ENCODE measurements around the gene CA12.
A peak's percentile ranks its signal among the peaks of the same experiment; 100 is the strongest.

Gene CA12

DNA sequence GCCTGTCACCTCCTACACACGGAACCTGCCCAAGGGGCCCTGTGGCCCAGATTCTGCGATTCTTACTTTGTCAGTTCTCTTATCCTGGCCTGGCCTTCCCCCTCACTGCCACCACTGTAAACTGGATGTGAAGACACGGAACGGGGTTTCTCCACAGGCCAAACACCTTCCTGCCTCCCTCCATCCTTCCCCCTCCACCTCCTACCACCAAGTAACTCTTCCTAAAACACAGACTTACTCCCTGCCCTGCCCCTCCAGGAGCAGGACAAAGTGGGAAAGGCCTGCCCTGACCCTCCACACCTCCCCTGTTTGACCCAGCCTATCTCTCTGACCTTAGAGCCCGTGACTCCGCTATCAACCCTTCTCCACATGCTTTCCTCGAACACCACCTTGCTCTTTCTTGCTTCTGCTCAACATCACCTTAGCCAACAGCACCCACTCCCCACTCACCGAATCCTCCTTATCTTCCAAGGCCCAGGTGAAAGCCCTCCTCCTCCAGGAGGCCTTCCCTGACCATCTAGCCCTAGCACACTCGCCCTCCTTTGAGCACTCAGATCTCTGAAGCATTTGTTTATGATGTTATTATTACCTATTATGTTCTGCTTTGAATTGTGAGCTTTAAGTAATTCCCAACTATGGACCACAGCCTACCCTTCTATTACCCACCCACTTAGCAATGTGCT is 7.6 kb downstream of the CA12 start:
- Mint-ChIP-seq H3K4me1 (peaks cover 41% of the 10 kb centered on the region), H3K27ac (no peak overlapping the region), H3K4me3 (no peak overlapping the region), H3K36me3 (ENCODE audit: low read depth) (no peaks in the 10 kb centered on the region), H3K9me3 (no peaks in the 10 kb centered on the region), H3K27me3 (peaks cover 26% of the 10 kb centered on the region)
- DNase-seq (no peak), ATAC-seq (no peak)

DNA sequence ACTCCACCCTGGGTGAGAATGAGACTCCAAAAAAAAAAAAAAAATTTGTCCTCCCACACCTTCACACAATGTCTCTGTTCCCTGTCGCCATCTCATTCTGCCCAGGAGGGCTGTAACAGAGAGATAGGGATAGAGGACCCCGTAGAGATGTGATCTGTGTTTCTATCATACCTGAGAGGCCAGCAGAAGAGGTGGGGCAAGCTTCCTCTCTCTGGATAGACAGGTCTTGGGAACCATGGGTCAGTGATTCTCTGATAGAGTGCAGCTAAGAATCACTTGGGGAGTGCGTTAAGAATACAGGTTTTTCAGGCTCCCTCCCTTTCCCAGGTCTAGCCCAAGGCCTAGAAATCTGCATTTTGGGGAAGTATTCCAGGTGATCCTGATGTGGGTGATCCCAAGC is 8.3 kb downstream of the CA12 start:
- DNase-seq = no peak
- H3K4me1 Mint-ChIP-seq = peaks cover 41% of the 10 kb centered on the region
- no peak for ATAC-seq
- no peak overlapping the region for H3K27ac Mint-ChIP-seq
- peaks cover 21% of the 10 kb centered on the region for H3K27me3 Mint-ChIP-seq
- no peaks in the 10 kb centered on the region for H3K36me3 Mint-ChIP-seq (ENCODE audit: low read depth)
- H3K9me3 Mint-ChIP-seq = no peaks in the 10 kb centered on the region
- H3K4me3 Mint-ChIP-seq = no peak overlapping the region

DNA sequence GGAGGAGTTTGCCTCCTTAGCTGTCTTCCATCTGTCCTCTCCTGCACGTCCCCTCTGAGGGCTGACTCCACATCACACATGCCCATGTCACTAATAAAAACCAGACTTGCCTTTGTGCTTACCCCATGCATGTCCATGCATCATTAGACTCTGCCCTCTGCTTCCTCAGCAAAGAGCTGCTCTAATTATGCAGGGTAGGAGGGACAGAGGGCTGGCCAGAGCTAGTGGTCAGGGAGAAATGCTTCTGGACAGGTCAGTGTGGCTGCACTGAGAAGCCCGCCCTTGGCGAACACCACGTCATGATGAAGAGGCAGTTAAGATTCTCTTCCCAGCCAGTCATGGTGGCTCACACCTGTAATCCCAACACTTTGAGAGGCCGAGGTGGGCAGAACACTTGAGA is 8.9 kb downstream of the CA12 start:
- Mint-ChIP-seq H3K27ac (no peak overlapping the region), H3K36me3 (ENCODE audit: low read depth) (no peaks in the 10 kb centered on the region), H3K4me1 (peaks cover 41% of the 10 kb centered on the region), H3K9me3 (no peaks in the 10 kb centered on the region), H3K27me3 (peaks cover 19% of the 10 kb centered on the region), H3K4me3 (no peak overlapping the region)
- DNase-seq = no peak
- no peak for ATAC-seq

DNA sequence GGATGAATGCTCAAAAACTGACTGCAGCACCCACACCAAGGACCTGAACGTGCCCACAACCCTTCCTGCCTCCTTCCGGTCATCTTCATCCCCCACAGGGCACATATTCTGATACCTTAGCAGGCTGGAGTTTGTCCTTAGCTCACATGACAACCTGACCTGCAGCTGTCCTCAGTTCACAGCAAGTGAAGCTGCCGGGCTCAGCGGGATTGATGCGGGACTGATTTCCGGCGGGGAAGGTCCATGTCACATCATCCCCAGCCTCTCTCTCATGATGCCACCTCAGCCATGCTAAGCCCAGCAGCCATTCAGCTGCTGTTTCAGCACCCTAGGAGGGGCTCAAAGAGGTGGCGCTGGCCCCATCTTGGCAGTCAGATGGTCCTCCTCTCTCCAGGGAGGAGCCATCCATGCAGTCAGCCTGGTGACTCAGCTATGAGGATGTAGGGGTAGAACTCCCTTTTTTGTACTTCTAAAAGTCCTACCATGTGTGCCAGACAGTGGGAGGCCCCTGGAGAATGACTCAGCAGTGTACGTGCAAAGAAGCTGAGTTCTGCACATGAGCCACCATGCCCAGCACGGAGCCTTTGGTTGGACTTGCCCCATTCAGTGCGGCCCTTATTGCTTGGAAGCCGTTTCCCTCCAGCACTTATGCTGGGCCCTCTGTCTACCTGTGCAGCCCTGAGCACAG is 9.5 kb downstream of the CA12 start:
- ATAC-seq (peak; percentile 52), DNase-seq (no peak)
- Mint-ChIP-seq H3K9me3 (no peaks in the 10 kb centered on the region), H3K27me3 (peaks cover 14% of the 10 kb centered on the region), H3K27ac (no peak overlapping the region), H3K36me3 (ENCODE audit: low read depth) (no peaks in the 10 kb centered on the region), H3K4me1 (peaks cover 41% of the 10 kb centered on the region), H3K4me3 (no peak overlapping the region)

DNA sequence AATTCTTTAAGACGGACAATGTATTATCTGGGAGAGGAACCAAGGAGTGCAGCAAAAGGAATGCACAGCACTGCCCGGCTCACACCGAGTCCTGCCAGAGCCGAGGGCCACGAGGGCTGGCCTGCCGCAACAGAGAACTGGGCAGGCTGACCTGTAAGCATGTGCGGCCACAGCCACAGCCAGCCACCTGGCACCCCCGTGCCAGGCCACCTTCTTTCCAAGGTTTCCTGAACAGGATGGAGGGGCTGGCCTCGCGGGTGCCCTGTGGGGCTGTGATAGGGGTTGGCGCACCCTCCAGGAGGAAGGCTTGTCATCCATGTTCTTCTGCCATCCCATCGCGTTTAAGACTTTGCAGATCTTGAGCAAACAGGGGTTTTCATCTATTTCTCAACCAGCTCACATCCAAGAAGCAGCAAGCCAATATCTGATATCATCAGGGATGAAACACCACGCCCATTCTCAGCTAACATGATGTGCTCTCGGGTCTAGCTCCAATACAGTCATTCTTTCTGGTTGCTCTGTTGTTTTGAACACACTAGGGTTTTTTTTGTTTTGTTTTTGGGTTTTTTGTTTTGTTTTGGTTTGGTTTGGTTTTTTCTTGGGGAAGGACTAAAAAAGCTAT is 10.2 kb downstream of the CA12 start:
- Mint-ChIP-seq H3K27me3 (peaks cover 6% of the 10 kb centered on the region), H3K9me3 (no peaks in the 10 kb centered on the region), H3K36me3 (ENCODE audit: low read depth) (no peaks in the 10 kb centered on the region), H3K4me1 (peaks cover 40% of the 10 kb centered on the region), H3K27ac (no peak overlapping the region), H3K4me3 (no peak overlapping the region)
- ATAC-seq (no peak), DNase-seq (no peak)

DNA sequence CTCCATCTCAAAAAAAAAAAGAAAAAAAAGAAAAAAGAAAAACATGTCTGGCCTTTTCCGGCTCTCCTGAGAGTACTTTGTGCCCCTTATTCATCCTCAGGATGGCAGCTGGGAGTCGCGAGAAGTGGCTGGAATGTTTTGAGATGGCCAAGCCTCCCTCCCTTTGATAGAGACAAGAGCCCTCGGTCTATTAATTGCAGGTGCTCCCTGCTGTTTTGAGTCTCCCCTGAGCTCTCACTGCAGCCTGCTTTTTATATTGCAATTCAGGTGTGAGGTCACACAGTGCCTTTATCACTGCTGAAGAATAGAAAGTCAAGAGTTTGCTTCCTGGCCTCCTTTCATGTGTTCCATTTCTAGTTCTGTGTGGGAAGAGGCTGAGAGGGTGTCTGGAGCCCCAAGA is 10.9 kb downstream of the CA12 start:
- Mint-ChIP-seq H3K36me3 (ENCODE audit: low read depth) (no peaks in the 10 kb centered on the region), H3K4me1 (peaks cover 33% of the 10 kb centered on the region), H3K9me3 (no peaks in the 10 kb centered on the region), H3K4me3 (no peak overlapping the region), H3K27me3 (peaks cover 6% of the 10 kb centered on the region), H3K27ac (peak overlapping the region; percentile 22)
- ATAC-seq (no peak), DNase-seq (no peak)

DNA sequence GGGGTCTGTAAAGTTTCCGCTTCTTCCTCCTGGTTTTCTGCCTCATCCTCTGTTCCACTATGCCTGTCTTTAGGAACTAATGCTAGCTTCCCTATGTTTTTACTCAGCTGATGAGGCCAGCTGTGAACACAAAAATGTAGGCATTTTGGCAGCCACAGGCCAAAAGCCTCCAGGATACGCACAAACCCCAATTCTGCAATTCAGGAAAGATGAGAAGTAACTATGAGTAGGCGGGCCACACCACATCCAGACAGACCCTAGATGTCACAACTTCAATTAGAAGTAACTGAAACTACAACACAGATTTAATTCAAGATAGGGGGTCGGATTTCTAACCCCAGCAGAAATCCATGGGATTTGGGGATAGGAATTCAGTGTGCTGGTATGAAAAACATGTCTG is 11.9 kb downstream of the CA12 start:
- no peak for ATAC-seq
- no peak overlapping the region for H3K4me3 Mint-ChIP-seq
- peaks cover 23% of the 10 kb centered on the region for H3K4me1 Mint-ChIP-seq
- H3K27me3 Mint-ChIP-seq = peaks cover 6% of the 10 kb centered on the region
- no peak for DNase-seq
- H3K9me3 Mint-ChIP-seq = no peaks in the 10 kb centered on the region
- no peaks in the 10 kb centered on the region for H3K36me3 Mint-ChIP-seq (ENCODE audit: low read depth)
- H3K27ac Mint-ChIP-seq = no peak overlapping the region

DNA sequence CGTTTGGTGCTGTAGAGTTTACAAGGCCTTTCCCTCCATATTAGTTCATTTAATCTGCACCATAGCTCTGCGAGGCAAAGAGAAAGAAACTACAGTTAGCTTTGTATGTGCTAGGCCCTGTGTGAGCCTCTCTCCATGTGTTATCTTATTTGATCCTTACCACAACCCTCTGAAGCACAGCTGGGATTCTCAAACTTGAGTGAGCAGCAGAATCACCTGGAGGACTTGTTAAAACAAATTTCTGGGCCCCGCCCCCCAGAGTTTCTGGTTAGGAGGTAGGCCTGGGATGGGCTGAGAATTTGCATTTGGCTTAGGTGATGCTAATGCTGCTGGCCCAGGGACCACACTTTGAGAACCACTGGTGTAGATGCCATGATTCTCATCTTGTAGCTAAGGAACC is 12.3 kb downstream of the CA12 start:
- peaks cover 19% of the 10 kb centered on the region for H3K4me1 Mint-ChIP-seq
- H3K9me3 Mint-ChIP-seq = no peaks in the 10 kb centered on the region
- ATAC-seq = no peak

DNA sequence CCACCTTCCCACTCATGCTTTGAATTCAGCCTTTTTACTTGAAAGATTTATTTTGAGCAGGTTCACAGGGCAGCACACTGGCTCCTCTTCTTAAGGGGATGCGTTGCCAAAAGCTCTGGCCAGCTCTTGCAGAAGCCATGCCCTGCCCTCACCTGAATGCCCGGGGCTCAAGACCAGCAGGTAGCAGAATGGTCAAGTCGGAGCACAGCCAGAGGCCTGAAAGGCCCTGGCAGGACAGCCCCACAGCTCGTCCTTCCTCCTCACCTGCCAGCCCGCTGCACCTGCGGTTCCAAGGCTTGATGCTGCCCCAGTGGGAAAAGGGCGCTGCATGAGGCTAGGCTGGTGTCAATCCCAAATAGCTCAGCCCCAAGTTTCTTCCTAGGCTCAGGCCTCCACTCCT is 13.1 kb downstream of the CA12 start:
- Mint-ChIP-seq H3K27me3 (peaks cover 3% of the 10 kb centered on the region), H3K27ac (no peak overlapping the region), H3K4me1 (peaks cover 12% of the 10 kb centered on the region), H3K4me3 (no peak overlapping the region), H3K9me3 (no peaks in the 10 kb centered on the region), H3K36me3 (ENCODE audit: low read depth) (no peaks in the 10 kb centered on the region)
- DNase-seq (no peak), ATAC-seq (no peak)

More for the DNA sequence above, 12.3 kb downstream of the CA12 start:
- Mint-ChIP-seq H3K27me3 (peaks cover 6% of the 10 kb centered on the region), H3K4me3 (no peak overlapping the region), H3K27ac (no peak overlapping the region), H3K36me3 (ENCODE audit: low read depth) (no peaks in the 10 kb centered on the region)
- DNase-seq = no peak

DNA sequence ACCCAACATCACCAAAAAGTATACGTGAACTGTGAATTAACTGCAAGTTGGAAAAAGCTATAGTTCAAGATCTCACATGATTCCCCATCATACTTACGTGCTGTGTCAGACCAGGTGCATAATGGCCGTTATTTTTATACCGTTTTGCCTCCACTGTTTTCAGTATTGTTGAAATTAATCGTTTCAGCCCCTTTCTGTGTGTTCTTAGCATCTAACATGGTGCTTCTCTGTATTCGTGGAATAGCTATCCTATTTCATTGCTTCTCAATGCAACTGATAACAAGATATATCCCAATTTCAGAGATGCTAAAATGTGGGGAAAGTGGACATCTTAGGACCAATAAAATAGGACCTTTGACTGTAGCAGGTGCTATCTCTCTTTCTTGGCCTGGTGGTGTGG is 13.7 kb downstream of the CA12 start:
- Mint-ChIP-seq H3K36me3 (ENCODE audit: low read depth) (no peaks in the 10 kb centered on the region), H3K27ac (no peak overlapping the region), H3K9me3 (no peaks in the 10 kb centered on the region), H3K27me3 (peaks cover 3% of the 10 kb centered on the region), H3K4me1 (peaks cover 12% of the 10 kb centered on the region), H3K4me3 (no peak overlapping the region)
- ATAC-seq (no peak), DNase-seq (no peak)

DNA sequence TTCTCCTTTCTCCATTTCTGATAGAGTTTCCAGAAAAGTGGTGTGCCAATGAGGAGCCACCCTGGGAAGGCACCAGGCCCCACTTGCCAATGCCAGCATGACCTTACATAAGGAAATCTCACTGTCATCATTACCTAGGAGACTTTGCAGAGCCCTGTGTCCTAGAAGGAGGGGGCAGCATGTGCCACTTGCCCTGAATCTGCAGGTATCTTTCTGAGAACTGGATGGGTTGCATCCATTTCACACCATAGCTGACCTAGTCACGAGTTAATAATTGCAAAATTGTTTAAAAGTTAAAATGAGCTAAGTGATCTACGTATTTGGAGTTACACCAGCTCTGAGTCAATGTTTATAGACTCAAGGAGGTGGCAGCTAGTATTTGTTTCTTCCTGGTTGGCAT is 14.3 kb downstream of the CA12 start:
- Mint-ChIP-seq H3K36me3 (ENCODE audit: low read depth) (no peaks in the 10 kb centered on the region), H3K4me1 (peaks cover 8% of the 10 kb centered on the region), H3K27me3 (peaks cover 3% of the 10 kb centered on the region), H3K9me3 (no peaks in the 10 kb centered on the region), H3K27ac (no peak overlapping the region), H3K4me3 (no peak overlapping the region)
- ATAC-seq (no peak), DNase-seq (no peak)

DNA sequence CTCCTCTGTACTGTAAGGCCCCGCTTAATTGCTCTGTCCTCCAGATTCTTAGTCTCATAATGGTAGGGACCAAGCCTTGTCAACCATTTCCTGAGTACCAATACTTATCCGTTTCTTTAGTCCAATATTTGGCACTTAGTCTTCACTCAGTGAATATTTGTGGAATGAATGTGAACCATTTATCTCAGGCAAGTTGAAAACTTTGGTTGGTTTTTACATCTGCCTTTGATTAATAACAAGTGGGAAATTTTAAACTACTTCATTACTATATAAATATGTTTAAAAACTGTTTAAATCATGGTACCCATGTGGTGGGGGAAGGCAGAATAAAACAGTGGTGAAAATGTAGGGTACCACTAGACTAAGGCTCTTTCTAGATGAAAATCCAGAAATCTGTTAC is 15.2 kb downstream of the CA12 start:
- H3K9me3 Mint-ChIP-seq = no peaks in the 10 kb centered on the region
- H3K27ac Mint-ChIP-seq = no peak overlapping the region
- H3K27me3 Mint-ChIP-seq = peaks cover 5% of the 10 kb centered on the region
- no peaks in the 10 kb centered on the region for H3K4me1 Mint-ChIP-seq
- H3K36me3 Mint-ChIP-seq (ENCODE audit: low read depth) = no peaks in the 10 kb centered on the region
- DNase-seq (no peak), ATAC-seq (no peak)
- H3K4me3 Mint-ChIP-seq = no peak overlapping the region

DNA sequence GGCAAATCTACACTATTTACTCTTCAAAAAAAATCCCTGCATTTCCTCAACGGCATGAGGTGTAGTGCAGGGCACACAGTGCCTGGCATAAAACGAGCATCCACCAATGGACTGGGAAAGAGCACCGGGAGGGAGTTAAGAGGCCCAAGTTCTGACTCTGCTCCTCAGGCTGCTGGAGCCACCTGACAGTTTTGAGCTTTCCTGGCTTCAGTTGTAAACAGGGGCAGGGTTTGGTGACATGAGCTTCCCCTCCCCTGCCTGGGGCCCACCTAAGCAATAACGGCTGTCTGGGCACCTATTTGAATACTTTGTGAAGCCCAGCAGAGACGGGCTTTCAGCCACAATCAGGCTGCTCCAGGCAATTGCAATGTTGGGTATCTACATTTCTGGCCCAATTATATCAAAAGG is 16.4 kb downstream of the CA12 start:
- H3K4me3 Mint-ChIP-seq = no peak overlapping the region
- no peaks in the 10 kb centered on the region for H3K4me1 Mint-ChIP-seq
- no peaks in the 10 kb centered on the region for H3K36me3 Mint-ChIP-seq (ENCODE audit: low read depth)
- H3K9me3 Mint-ChIP-seq = no peaks in the 10 kb centered on the region
- H3K27me3 Mint-ChIP-seq = peaks cover 5% of the 10 kb centered on the region
- no peak overlapping the region for H3K27ac Mint-ChIP-seq
- ATAC-seq = no peak
- no peak for DNase-seq

DNA sequence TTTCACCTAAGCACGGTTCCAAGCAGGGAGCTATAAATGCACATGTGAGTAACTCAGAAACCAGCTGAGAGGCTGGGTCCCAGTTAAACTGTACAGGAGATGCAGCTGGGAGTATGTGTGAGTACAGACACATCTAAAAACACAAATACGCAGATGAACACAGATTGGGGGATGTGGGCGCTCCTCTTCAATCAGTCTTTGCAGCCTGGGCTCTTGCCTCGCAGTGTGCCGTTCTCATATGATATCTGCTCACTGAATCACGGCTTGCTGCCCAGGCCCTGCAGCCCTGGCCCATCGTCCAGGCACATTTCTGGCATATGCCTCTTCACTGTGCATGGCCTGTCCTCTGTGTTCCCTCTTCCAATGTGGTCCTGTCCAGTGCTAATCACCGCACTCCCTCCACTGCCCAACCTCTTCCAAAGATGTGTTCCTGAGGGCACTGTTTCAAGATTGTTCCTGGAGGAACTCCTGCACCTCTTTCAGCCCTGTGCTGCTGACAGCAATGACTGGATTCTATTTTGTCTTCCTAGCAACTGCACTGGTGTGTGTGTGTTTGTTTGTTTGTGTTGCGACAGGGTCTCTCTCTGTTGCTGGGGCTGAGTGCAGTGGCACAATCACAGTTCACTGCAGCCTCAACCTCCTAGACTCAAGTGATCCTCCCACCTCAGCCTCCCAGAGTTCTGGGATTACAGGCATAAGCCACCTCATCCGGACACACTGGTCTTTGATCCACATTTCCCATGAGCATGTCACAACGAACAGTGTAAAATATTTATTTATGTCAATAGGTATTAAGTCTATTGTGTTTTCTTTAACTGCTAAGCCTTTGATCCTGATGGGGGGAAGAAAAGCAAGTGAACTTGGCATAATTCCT is 17.0 kb downstream of the CA12 start:
- H3K27me3 Mint-ChIP-seq = peaks cover 5% of the 10 kb centered on the region
- ATAC-seq (no peak), DNase-seq (no peak)
- no peaks in the 10 kb centered on the region for H3K4me1 Mint-ChIP-seq
- H3K27ac Mint-ChIP-seq = no peak overlapping the region
- H3K9me3 Mint-ChIP-seq = no peaks in the 10 kb centered on the region
- H3K4me3 Mint-ChIP-seq = no peak overlapping the region
- no peaks in the 10 kb centered on the region for H3K36me3 Mint-ChIP-seq (ENCODE audit: low read depth)

Measured in activated naive CD8-positive, alpha-beta T cell treated with anti-CD3 and anti-CD28 coated beads, Interleukin-2, amount 50 U/mL, for 24 hours (primary cell).